ENCODE results near the gene FBXO5. TPM values are rescaled to one million over a fixed set of nuclear protein-coding genes. Genes with fewer than 3 reads are reported as not detected.

Gene FBXO5
- total and polyA plus RNA-seq, 4 donors, result 1.5 to 32.1 (median 1.8) TPM

- Histone ChIP-seq H3K9me3 (ENCODE audit: control insufficient read depth in 4 of 4, low read length in 3 of 4) (no peaks in the 10 kb centered on the region), H3K27ac (ENCODE audit: low read depth in 1 of 2, low read length in 2 of 2) (no peak overlapping the region), H3K9ac (ENCODE audit: low read depth in 1 of 2, low read length in 2 of 2) (no peak overlapping the region), H3K36me3 (ENCODE audit: control insufficient read depth in 4 of 4, insufficient read depth in 3 of 4, low read depth in 1 of 4, low read length in 3 of 4) (no peaks in the 10 kb centered on the region), H3K4me3 (ENCODE audit: low read depth in 1 of 3, low read length in 3 of 3) (peak overlapping the region; percentile 49 to 63 (median 53)), H3K4me1 (ENCODE audit: control insufficient read depth in 4 of 4, insufficient read depth in 4 of 4, low read length in 3 of 4) (peaks cover 8 to 18% (median 13%) of the 10 kb centered on the region in 4 donors), H3K27me3 (ENCODE audit: control insufficient read depth in 4 of 4, insufficient read depth in 4 of 4, low read length in 3 of 4) (no peaks in the 10 kb centered on the region)
- TF ChIP-seq TAF1 (conservative IDR thresholded peaks at IDR 0.05), result no peak
- DNase-seq (ENCODE audit: low spot score), result peak; percentile 66
- WGBS, result 10% methylated on average over 71 of the region's 71 CpGs
Measured at GRCh38 chr6:152981989-152982903, 595 bp downstream of the FBXO5 start.

GRCh38 chr6:152981219-152981618, 1.6 kb downstream of the FBXO5 start:
- TF ChIP-seq GABPA (IDR thresholded peaks at IDR 0.05 in 1 of 2, conservative IDR thresholded peaks at IDR 0.05 in 1 of 2), result no peak
- TF ChIP-seq HNF4G (IDR thresholded peaks at IDR 0.05), result no peak
- no peak for TF ChIP-seq ATF3 (IDR thresholded peaks at IDR 0.05)
- no peak for TF ChIP-seq ZBTB33 (IDR thresholded peaks at IDR 0.05)
- TF ChIP-seq EGR1 (IDR thresholded peaks at IDR 0.05; ENCODE audit: low read depth in 2 of 2), result no peak
- TF ChIP-seq HNF4A (conservative IDR thresholded peaks at IDR 0.05), result no peak
- no peak for TF ChIP-seq SP1 (IDR thresholded peaks at IDR 0.05)
- no peak for TF ChIP-seq YY1 (IDR thresholded peaks at IDR 0.05)
- no peak for TF ChIP-seq RAD21 (IDR thresholded peaks at IDR 0.05)
- 73% methylated on average over 2 of the region's 2 CpGs for WGBS
- Histone ChIP-seq H3K27ac (ENCODE audit: low read depth in 1 of 2, low read length in 2 of 2) (no peak overlapping the region), H3K4me1 (ENCODE audit: control insufficient read depth in 4 of 4, insufficient read depth in 4 of 4, low read length in 3 of 4) (peaks cover 8 to 18% (median 13%) of the 10 kb centered on the region in 4 donors), H3K9ac (ENCODE audit: low read depth in 1 of 2, low read length in 2 of 2) (no peak overlapping the region), H3K27me3 (ENCODE audit: control insufficient read depth in 4 of 4, insufficient read depth in 4 of 4, low read length in 3 of 4) (no peaks in the 10 kb centered on the region), H3K9me3 (ENCODE audit: control insufficient read depth in 4 of 4, low read length in 3 of 4) (no peaks in the 10 kb centered on the region), H3K4me3 (ENCODE audit: low read depth in 1 of 3, low read length in 3 of 3) (no peak overlapping the region), H3K36me3 (ENCODE audit: control insufficient read depth in 4 of 4, insufficient read depth in 3 of 4, low read depth in 1 of 4, low read length in 3 of 4) (no peaks in the 10 kb centered on the region)
- DNase-seq (ENCODE audit: low spot score), result no peak

GRCh38 chr6:152980656-152981055, 2.2 kb downstream of the FBXO5 start:
- 85% methylated on average over 1 of the region's 1 CpG for WGBS
- H3K4me1 ChIP-seq (ENCODE audit: control insufficient read depth in 4 of 4, insufficient read depth in 4 of 4, low read length in 3 of 4), result peaks cover 8 to 18% (median 13%) of the 10 kb centered on the region in 4 donors
- no peak for TF ChIP-seq EGR1 (IDR thresholded peaks at IDR 0.05; ENCODE audit: low read depth in 2 of 2)
- TF ChIP-seq TAF1 (conservative IDR thresholded peaks at IDR 0.05), result no peak
- no peak for TF ChIP-seq SP1 (IDR thresholded peaks at IDR 0.05)
- no peak for TF ChIP-seq HNF4A (conservative IDR thresholded peaks at IDR 0.05)
- no peak for TF ChIP-seq ATF3 (IDR thresholded peaks at IDR 0.05)
- TF ChIP-seq HNF4G (IDR thresholded peaks at IDR 0.05), result no peak
- TF ChIP-seq RXRA (IDR thresholded peaks at IDR 0.05), result no peak
- no peak for TF ChIP-seq JUND (IDR thresholded peaks at IDR 0.05)
- TF ChIP-seq FOXA2 (IDR thresholded peaks at IDR 0.05), result no peak
- TF ChIP-seq YY1 (IDR thresholded peaks at IDR 0.05), result no peak
- no peak for TF ChIP-seq NR2F2 (IDR thresholded peaks at IDR 0.05)
- TF ChIP-seq GABPA (IDR thresholded peaks at IDR 0.05 in 1 of 2, conservative IDR thresholded peaks at IDR 0.05 in 1 of 2), result no peak
- no peak for TF ChIP-seq REST (IDR thresholded peaks at IDR 0.05)
- TF ChIP-seq CTCF (IDR thresholded peaks at IDR 0.05; ENCODE audit: low read depth, low read length, missing input control), result no peak

More at GRCh38 chr6:152980656-152981055, 2.2 kb downstream of the FBXO5 start:
- Histone ChIP-seq H3K4me3 (ENCODE audit: low read depth in 1 of 3, low read length in 3 of 3) (no peak overlapping the region), H3K9ac (ENCODE audit: low read depth in 1 of 2, low read length in 2 of 2) (no peak overlapping the region), H3K9me3 (ENCODE audit: control insufficient read depth in 4 of 4, low read length in 3 of 4) (no peaks in the 10 kb centered on the region), H3K36me3 (ENCODE audit: control insufficient read depth in 4 of 4, insufficient read depth in 3 of 4, low read depth in 1 of 4, low read length in 3 of 4) (no peaks in the 10 kb centered on the region), H3K27ac (ENCODE audit: low read depth in 1 of 2, low read length in 2 of 2) (no peak overlapping the region), H3K27me3 (ENCODE audit: control insufficient read depth in 4 of 4, insufficient read depth in 4 of 4, low read length in 3 of 4) (no peaks in the 10 kb centered on the region)
- no peak for DNase-seq (ENCODE audit: low spot score)
